Measurements from ENCODE around the gene RAB18. TPM values are rescaled to one million over a fixed set of nuclear protein-coding genes. Genes with fewer than 3 reads are reported as not detected.
"Not testable (repeated sequence)": the region's sequence is repeated elsewhere in the genome, so short reads cannot be mapped to it uniquely, and the experiment has no call there.

RAB18 gene
- polyA plus RNA-seq, 1 experiment = 15.6 TPM

DNA sequence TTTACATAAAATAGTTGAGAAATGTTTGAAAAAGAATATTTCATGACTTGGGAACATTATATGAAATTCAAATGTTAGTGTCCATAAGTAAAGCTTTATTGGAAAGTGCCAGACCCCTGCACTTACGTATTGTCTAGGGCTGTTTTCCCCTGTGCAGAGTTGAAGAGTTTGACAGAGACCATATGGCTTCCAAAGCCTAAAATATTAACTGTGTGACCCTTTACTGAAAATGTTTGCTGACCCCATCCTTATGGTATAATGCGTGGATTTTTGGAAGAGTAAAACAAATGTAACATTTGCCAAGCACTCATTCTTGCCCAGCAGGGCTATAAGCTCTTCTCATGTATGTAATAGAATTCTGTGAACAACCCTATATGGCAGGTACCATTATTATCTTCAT is 40.1 kb upstream of the RAB18 start:
- CTCF ChIA-PET = no interaction called here
- no peak overlapping the region for H3K4me3 ChIP-seq (ENCODE audit: low read depth, low read length)
- POLR2A ChIA-PET = no interaction called here
- DNase-seq (ENCODE audit: low read depth) = no peak
- H3K27me3 ChIP-seq (ENCODE audit: control insufficient read depth, insufficient read depth, low read length) = peaks cover 3% of the 10 kb centered on the region; the same call in 1 of the 2 replicates
- H3K36me3 ChIP-seq (ENCODE audit: control insufficient read depth, insufficient read depth, low read length) = no peaks in the 10 kb centered on the region
- TF ChIP-seq, protein P1, sequence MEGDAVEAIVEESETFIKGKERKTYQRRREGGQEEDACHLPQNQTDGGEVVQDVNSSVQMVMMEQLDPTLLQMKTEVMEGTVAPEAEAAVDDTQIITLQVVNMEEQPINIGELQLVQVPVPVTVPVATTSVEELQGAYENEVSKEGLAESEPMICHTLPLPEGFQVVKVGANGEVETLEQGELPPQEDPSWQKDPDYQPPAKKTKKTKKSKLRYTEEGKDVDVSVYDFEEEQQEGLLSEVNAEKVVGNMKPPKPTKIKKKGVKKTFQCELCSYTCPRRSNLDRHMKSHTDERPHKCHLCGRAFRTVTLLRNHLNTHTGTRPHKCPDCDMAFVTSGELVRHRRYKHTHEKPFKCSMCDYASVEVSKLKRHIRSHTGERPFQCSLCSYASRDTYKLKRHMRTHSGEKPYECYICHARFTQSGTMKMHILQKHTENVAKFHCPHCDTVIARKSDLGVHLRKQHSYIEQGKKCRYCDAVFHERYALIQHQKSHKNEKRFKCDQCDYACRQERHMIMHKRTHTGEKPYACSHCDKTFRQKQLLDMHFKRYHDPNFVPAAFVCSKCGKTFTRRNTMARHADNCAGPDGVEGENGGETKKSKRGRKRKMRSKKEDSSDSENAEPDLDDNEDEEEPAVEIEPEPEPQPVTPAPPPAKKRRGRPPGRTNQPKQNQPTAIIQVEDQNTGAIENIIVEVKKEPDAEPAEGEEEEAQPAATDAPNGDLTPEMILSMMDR (IDR thresholded peaks at IDR 0.05; ENCODE audit: insufficient read depth, low read depth, low read length) = no peak

DNA sequence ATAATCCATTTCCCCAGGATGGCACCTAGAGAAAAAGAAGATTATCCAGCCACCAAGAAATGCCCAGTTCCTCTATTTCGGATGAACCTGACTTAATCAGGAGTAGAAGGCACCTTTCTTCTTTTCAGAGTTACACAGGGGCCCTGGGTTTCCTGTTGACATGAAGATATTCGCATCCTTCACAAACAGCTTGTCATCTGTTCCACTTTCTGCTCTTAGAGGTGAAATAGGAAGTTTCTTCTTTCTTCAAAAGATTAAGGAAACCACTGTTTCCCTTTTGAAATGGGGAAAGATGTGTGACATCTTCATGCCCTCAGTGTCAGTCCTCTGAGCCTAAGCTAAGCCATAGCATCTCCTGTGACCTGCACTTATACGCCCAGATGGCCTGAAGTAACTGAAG is 39.1 kb upstream of the RAB18 start:
- DNase-seq (ENCODE audit: low read depth) = no peak
- Histone ChIP-seq H3K4me3 (ENCODE audit: low read depth, low read length) (no peak overlapping the region), H3K36me3 (ENCODE audit: control insufficient read depth, insufficient read depth, low read length) (no peaks in the 10 kb centered on the region), H3K27me3 (ENCODE audit: control insufficient read depth, insufficient read depth, low read length) (peaks cover 1% of the 10 kb centered on the region; the same call in 1 of the 2 replicates)
- POLR2A ChIA-PET = no interaction called here
- CTCF ChIA-PET = no interaction called here
- TF ChIP-seq, protein P1 (IDR thresholded peaks at IDR 0.05; ENCODE audit: insufficient read depth, low read depth, low read length) = no peak

DNA sequence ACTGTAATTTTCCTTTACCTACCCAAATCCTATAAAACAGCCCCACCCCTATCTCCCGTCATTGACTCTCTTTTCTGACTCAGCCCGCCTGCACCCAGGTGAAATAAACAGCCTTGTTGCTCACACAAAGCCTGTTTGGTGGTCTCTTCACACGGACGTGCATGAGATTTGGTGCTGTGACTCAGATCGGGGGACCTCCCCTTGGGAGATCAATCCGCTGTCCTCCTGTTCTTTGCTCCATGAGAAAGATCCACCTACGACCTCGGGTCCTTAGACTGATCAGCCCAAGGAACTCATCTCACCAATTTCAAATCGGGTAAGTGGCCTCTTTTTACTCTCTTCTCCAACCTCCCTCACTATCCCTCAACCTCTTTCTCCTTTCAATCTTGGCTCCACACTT is 38.5 kb upstream of the RAB18 start:
- POLR2A ChIA-PET; DNase-seq (ENCODE audit: low read depth); CTCF ChIA-PET; H3K4me3 ChIP-seq (ENCODE audit: low read depth, low read length); H3K36me3 ChIP-seq (ENCODE audit: control insufficient read depth, insufficient read depth, low read length); H3K27me3 ChIP-seq (ENCODE audit: control insufficient read depth, insufficient read depth, low read length): not testable (repeated sequence)

DNA sequence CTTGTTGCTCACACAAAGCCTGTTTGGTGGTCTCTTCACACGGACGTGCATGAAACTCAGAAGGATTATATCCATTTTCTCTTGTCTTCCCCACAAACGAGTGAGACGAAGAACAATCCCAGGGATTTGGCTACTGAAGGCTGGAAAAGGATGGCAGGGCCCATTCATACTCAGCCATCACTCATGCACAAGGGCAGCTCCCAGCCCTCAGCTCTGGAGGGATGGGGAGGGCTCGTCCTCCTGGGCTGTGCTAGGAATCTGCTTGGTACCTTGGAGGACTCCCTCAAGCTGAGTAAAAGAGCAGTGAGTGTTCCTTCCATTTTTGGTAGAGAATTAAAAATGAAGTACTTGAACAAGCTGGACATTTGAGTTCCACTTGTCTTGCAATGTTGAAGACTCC is 33.2 kb upstream of the RAB18 start:
- H3K27me3 ChIP-seq (ENCODE audit: control insufficient read depth, insufficient read depth, low read length) = peaks cover 7% of the 10 kb centered on the region
- POLR2A ChIA-PET = no interaction called here
- H3K4me3 ChIP-seq (ENCODE audit: low read depth, low read length) = no peak overlapping the region
- TF ChIP-seq, protein P1 (IDR thresholded peaks at IDR 0.05; ENCODE audit: insufficient read depth, low read depth, low read length) = no peak
- CTCF ChIA-PET = interaction anchor here (1.0 kb wide), 1 partner anchor 12 kb away, joined by 3 read pairs; no protein-coding TSS in a partner anchor
- H3K36me3 ChIP-seq (ENCODE audit: control insufficient read depth, insufficient read depth, low read length) = no peaks in the 10 kb centered on the region
- no peak for DNase-seq (ENCODE audit: low read depth)

DNA sequence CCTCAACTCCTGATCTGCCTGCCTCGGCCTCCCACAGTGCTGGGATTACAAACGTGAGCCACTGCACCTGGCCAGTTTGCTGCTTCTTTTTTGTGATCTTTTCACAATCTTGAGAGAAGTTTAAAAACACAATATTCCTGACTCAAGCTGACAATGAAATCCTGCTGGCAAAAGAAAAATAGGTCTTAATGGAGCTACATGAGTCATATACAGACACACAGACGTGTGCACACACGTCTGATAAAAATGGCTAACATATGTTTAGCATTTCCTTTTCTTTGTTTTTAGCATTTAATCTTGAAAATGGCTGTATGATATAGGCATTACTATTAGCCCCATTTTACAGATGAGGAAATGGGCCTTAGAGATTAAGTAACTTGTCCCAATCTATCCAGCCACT is 29.4 kb upstream of the RAB18 start:
- CTCF ChIA-PET = no interaction called here
- DNase-seq (ENCODE audit: low read depth) = no peak
- Histone ChIP-seq H3K27me3 (ENCODE audit: control insufficient read depth, insufficient read depth, low read length) (peaks cover 7% of the 10 kb centered on the region), H3K4me3 (ENCODE audit: low read depth, low read length) (no peak overlapping the region), H3K36me3 (ENCODE audit: control insufficient read depth, insufficient read depth, low read length) (no peaks in the 10 kb centered on the region)
- TF ChIP-seq, protein P1 (IDR thresholded peaks at IDR 0.05; ENCODE audit: insufficient read depth, low read depth, low read length) = no peak
- POLR2A ChIA-PET = no interaction called here

DNA sequence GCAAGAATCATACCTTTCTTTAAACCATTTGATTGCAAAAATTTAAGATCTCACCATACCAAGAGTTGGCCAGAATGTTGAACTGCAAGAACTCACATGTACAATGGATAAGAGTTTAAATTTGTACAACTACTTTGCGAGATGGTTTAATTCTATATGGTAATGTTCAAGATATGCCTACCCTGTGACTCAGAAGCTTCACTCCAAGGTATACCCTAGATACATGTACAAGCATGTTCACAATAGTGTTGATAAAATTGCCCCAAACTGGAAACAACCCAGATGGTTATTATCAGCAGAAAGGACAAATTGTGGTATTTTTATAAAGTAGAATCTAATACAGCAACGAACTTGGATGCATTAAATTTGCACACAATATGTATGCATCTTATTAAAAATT is 25.1 kb upstream of the RAB18 start:
- TF ChIP-seq, protein P1 (IDR thresholded peaks at IDR 0.05; ENCODE audit: insufficient read depth, low read depth, low read length) = no peak
- DNase-seq (ENCODE audit: low read depth) = no peak
- ChIA-PET CTCF (no interaction called here), POLR2A (no interaction called here)
- no peak overlapping the region for H3K4me3 ChIP-seq (ENCODE audit: low read depth, low read length)
- peaks cover 2% of the 10 kb centered on the region; the same call in 1 of the 2 replicates for H3K27me3 ChIP-seq (ENCODE audit: control insufficient read depth, insufficient read depth, low read length)
- no peaks in the 10 kb centered on the region for H3K36me3 ChIP-seq (ENCODE audit: control insufficient read depth, insufficient read depth, low read length)
